Tibial nerve (tissue), 3 donors: ENCODE measurements around the gene RNF126.

Experiments used
- CTCF ChIP-seq, 5 experiments: fragments of 200-600 bp in 3 of 5; fragments of 450-650 bp in 2 of 5; sonication (generic) in 3 of 5; IDR thresholded peaks; one replicate each; pipeline ENCODE4 v1.5.1; 2016 to 2019; ENCODE audit warnings: antibody characterized with exemption in 5 of 5, mild to moderate bottlenecking in 3 of 5, moderate library complexity in 2 of 5
- POLR2A ChIP-seq, 2 donors: fragments of 450-650 bp; IDR thresholded peaks; one replicate each; pipeline ENCODE4 v1.6.1; 2017; ENCODE audit warnings: antibody characterized with exemption in 2 of 2, mild to moderate bottlenecking in 2 of 2, moderate library complexity in 2 of 2

GRCh38 chr19:677201-677600 is 14.2 kb upstream of the RNF126 start:
- no peak for TF ChIP-seq POLR2A (IDR thresholded peaks at IDR 0.05)
- TF ChIP-seq CTCF (IDR thresholded peaks at IDR 0.05), result no peak
